GM21367 (cell line): ENCODE results near the gene FNBP1.

Source experiments
- ATAC-seq: cut with Tn5 transposase; IDR thresholded peaks from one replicate; pipeline ENCODE4 v1.9.1; 2021; ENCODE audit not compliant: unreplicated experiment

Gene FNBP1

DNA sequence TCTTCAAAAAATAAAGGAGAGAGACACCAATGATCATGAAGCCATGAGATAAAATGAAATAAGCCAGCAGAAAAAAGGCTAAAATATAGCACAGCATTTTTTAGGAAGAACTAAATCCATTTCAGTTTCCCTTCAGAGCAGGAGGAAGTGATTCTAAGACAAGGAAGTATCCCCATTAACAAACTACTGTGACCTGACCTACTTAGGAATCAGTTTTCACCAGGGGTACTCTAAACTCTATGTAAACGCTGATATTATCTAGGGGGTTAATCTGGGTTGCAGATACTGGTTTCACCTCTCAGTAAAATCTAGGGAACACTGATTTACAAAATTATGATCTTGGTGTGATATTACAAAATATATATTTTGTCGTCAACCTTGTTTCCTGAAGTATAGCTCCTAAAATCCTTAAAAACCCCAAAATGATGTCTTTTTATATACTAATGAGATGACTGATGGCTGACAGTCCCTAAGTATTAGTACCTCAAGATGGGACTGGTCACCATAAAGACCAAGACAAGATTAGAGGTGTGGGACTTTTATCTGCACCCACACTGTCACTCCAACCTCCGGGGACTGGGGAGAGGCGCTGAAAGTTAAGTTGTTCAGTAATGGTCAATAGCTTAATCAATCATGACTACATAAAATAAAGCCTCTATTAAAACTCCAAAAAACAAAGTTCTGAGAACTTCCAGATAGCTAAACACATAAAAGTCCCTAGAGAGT lies 2.9 kb upstream of the FNBP1 start:
- no peak for ATAC-seq

DNA sequence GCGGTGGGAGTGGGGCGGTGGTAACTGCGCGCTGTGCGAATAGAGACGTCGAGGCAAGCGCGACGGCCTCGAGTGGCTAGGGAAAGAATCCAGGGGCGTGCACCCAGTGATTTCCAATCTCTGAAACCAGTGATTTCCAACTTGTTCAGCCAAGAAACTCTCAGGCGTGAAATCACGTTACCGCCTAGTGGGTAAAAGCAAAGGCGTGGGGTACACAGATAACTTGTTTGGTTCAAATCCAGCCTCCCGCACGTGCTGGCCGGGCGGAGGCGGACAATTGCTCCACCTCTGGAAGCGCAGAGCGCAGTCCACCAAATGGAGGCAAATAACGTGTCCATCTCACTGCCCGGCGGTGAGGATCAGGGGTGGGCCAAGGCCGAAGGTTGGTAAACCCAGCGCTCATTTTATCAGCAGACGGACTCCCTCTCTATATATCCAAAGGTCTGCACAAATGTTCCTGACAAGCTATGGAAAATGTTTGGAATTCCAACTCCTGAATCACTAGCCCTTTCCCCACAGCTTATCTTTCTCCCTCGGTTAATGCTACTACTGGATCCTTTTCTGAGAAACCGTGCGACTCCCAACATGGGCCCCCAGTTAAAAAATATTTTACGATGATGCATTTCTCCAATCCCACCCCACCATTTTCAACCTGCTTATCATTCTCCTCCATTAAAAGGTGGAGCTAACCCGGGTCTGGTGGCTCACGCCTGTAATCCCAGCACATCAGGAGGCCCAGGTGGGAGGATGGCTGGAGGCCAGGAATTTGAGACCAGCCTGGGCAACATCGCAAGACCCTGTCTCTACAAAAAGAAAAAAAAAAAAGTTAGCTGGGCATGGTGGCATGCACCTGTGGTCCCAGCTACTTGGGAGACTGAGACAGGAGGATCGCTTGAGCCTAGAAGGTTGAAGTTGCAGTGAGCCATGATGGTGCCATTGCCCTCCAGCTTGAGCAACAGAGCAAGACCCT lies 950 bp upstream of the FNBP1 start:
- no peak for ATAC-seq

DNA sequence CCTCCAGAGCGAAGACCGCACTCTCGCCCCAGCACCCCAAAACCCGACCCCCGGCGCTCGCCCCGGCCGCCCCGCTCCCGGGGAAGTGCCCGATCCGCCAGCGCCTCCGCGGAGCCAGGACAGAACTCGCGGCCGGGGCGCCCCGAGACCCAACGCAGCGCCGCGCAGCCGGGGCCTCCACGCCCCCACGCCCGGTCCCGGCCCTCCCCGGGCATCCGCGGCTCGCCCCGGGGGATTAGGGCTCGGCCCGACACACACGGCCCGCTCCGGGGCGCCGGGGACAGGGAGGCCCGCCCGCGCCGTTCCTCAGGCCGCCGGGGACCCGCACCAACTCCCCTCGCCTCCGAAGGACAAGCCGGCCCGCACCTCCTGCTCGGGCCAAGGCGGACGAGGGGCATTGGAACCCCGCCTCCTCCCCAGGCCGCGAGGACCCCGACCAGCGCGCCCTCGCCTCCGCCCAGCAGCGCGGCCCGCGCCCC lies 544 bp downstream of the FNBP1 start:
- no peak for ATAC-seq

DNA sequence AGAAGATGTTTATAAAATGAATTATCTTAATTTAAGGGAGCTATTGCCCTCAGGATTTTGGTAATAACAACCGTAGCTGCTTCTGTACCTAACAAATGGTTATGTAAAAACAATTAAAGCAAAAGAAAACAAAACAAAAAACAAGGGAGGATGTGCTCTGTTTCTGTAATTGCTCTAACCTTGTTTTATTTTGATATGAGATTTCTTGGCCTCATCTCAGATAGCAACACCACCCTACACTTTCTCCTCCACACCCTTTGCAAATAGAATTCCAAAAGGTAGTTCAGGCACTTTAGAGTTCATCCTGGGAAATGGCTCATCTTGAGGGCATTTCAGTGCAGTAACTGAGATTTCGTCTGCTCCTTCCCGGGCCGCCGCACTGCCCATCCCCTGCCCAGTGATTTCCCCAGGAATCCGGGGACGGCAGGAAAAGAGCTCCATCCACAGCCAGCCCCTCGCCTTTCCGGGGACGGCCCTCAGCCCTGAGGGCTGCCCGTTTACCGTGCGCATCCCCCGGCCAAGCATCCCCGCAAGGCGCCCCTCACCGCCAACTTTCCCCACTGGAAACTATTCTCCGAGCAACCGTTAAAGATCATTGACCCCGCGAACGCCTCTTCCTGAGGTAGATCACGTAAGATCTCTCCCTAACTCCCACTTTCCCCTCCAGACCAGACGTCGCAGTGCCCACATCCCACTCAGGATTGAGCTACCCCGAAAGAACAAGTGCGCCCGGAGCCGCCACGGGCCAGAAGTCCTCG lies 1.2 kb downstream of the FNBP1 start:
- ATAC-seq: no peak

DNA sequence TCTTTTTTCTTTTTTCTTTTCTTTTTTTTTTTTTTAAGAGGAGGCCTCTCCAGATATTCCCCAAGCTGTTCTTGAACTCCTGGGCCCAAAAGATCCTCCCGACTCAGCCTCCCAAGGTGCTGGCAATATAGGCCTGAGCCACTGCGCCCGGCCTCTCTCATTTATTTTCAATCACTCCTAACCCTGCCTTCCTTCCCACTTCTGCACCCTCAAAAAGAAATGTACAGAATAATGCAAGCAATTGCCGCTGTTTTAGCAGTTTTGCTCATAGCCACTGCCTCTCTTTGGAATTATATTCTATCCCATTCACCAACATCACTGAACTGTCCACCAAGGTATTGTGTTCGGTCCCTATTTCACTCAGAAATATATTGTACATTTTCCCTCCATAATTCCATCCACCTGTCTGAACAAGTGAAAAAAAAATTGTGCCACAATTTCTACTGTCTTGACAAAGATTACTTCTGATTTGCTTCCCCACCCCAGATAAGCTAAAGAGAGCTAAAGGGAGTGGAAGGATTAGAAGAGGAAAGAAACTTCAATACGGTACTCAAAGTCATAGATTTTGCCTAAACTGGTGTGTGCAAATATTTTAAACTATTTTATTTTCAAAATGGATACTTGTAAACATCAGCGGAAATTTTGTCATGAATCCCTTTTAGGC lies 1.9 kb downstream of the FNBP1 start:
- ATAC-seq: no peak

DNA sequence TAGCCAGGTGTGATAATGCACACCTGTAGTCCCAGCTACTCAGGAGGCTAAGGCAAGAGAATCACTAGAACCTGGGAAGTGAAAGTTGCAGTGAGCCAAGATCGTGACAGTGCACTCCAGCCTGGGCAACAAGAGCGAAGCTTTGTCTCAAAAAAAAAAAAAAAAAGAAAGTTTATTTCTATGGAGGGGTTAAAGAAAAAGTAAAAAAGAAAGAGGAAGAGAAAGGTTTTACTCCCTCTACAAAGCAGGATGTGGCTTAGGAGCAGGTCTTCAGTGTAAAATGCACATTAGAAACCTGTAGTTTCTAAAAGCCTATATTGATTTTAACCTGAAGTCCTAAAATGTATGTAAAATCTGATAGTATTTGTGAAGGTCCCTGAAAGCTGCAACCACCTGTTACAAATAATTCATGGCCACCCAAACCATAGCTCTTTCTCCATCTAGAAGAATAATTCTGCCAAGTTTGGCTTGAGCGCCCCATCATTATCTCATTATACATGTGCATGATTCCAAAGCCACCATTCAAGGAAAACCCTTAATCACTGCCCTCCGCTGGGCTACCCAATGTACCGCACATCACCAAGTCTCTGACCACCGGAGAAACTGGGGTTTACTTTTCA lies 3.4 kb downstream of the FNBP1 start:
- no peak for ATAC-seq

DNA sequence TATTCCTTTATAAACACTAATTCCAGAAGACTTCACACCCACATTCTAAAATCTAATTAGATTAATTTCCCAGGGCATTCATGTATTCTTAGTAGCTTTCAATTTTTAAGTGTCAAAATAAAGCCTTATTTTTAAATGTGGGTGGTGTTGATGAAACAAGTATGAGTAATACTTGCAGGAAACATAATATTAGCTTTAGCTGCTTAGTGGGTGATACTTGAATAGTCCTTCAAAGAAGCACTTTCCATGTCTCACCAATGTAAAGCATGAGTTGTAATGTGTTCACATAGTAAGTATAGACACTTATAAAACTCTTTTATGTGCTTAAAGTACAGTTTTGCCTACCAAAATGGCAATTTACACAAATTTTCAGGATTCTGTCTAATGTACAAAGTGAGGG lies 6.9 kb downstream of the FNBP1 start:
- ATAC-seq: no peak

DNA sequence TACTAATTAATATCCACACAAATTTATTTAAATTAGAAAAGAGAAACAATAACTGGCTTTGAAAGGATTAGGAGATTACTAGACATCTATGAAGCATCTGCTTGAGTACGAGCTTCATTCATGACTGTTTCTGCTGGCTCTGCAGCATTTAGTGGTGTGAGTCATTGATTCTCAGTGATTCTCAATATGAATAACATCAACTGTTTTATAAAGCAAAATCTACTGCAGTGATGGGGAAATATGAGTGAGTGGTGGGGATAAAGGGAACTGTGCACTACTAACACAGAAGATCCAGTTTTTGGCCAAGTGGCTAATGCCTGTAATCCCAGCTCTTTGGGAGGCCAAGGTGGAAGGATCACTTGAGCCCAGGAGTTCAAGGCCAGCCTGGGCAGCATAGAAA lies 8.4 kb downstream of the FNBP1 start:
- ATAC-seq: no peak

DNA sequence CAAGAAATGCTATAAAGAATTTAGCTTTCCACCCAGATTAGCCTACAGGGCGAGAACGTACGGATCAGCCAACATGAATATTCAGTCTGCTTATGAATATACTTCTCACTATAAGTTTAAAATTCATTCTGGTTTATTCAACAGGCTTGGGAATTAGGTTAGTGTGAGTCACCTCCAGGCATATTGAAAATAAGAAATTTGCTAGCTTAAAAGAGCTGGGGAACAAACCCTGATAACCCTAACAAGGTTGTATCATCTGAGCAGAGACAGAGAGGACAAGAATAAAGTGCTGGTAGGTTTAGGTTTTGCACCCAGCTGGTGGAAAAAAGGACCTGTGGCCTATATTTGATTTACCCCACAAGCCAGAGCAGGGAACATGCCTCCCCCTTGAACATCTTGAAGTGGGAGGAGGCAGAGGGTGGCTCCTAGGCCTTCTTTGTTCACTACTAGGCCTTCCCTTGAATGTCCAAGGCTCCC lies 12.3 kb downstream of the FNBP1 start:
- no peak for ATAC-seq

DNA sequence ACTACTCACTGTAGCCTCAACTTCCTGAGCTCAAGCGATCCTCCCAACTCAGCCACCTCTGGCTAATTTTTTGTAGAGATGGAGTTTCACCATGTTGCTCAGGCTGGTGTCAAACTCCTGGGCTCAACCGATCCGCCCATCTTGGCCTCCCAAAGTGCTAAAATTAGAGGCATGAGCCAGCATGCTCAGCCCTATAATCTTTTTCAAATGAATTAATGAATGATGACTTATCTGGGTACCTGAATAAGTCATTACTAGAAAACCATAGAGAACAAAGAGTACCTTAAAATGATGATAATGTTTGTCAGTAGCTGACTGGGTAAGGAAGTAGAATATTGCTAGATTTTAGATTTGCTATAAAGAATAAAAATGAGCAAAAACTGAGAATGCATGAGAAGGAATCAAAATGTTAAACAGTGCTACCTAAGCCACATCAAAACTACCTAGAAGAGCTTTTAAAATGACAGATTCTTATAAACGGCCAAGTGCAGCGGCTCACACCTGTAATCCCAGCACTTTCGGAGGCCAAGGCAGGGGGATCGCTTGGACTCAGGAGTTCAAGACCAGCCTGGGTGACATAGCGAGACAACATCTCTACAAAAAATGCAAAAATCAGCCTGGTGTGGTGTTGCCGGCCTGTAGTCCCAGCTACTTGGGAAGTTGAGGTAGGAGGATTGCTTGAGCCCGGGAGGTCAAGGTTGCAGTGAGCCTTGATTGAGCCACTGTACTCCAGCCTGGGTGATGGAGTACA lies 13.6 kb downstream of the FNBP1 start:
- no peak for ATAC-seq

DNA sequence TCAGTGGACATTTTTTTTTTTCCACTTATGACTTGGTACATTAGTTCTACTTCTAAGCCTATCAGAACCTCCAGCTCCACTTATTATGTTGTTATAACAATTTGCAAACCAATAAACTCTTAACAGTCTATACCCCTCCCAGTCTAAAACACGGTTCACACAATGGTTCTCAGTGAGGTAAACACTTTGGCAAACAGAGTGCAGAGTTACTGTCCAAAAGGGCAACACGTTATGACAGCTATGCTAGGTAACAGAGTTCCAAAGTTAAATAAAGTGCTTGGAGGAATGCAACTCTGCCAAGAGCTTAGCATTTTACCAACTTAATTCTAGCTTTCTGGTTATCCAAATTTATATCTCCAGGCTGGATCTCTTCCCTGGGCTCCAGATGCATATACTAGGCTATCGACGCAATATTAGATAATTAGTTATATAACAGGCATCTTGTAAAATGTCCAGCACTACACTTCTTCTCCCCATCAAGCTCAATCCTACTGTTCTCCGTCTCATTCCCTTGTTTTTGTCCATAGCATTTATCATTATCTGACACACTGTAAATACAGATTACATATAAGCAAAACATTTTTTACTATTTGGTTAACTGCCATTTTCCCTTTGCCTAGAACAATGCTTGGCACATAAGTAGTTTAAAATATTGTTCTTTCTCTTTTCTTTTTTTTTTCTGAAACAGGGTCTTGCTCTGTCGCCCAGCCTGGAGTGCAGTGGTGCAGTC lies 14.3 kb downstream of the FNBP1 start:
- no peak for ATAC-seq

DNA sequence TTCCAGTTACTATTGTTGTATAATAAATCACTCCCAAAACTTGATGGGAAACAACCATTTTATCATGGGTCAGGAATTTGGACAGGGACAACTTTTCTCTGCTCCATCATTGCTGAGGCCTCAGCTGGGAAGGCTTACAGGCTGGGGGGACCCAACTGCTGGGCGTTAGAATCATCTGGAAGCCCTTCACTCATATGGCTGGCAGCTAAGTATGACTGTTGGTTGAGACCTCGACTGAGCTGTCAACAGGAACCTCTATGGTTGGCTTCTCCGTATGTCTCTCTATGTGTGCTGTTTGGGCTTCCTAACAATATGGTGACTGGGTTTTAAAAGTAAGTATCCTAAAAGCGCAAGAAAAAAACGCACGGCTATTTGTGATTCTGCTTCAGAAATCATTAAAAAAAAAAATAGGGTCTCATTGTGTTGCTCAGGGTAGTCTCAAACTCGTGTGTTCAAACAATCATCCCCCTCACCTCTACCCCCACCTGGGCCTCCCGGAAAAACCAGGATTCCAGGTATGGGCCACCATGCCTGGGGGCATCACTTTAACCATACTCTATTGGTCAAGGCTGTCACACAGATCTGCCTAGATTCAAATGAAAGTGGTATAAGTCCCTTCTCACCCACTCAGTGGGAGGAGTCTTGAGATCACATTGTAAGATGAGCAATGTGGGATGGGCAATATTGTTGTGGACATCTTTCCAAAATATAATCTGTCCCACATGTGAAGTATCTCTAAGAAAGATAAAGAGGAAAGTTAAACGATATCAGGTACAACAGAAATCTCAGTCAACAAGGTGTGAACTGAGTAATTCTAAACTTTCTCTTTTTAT lies 15.2 kb downstream of the FNBP1 start:
- no peak for ATAC-seq

DNA sequence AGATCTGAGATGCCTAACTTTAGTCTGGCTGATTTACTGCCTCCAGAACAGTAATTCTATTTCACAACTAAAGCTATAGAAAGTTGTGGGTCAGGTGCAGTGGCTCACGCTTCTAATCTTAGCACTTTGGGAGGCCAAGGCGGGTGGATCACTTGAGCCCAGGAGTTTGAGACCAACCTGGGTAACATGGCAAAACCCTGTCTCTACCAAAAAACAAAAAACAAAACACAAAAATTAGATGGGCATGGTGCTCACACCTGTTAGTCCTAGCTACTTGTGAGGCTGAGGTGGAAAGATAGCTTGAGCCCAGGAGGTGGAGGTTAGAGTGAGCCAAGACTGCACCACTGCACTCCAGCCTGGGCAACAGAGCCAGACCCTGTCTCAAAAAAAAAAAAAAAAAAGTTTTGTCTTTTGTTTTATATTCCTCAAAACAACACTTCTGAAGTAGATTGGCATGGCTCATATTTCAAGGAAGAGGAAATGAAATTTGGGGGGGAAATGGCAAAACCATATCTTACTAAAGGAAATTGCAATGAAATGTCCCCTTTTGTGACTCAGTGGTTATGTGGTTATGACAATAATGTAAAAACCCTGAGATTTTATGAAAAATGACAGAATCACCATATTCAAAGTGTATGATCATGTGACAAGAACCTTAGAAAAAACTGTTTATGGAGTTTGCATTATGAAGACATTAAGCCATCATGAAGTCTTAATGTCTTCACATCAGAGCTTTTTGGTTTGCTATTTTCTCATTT lies 16.2 kb downstream of the FNBP1 start:
- ATAC-seq: no peak

DNA sequence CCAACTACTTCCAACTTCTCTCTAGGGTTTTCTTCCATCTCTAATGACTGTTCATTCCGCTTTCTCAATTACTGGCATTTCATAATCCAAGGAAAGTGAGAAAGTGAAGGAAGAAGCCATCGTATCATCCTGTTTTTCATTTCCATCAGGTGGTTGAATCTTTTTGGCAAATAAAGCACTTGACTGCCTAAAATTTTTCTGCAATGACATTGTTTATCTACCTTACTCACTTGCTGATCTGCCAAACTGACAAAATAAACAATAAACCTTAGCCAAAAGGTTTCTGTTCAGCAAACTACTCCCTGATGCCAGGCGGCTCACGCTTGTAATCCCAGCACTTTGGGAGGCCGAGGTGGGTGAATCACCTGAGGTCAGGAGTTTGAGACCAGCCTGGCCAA lies 18.4 kb downstream of the FNBP1 start:
- ATAC-seq: no peak

DNA sequence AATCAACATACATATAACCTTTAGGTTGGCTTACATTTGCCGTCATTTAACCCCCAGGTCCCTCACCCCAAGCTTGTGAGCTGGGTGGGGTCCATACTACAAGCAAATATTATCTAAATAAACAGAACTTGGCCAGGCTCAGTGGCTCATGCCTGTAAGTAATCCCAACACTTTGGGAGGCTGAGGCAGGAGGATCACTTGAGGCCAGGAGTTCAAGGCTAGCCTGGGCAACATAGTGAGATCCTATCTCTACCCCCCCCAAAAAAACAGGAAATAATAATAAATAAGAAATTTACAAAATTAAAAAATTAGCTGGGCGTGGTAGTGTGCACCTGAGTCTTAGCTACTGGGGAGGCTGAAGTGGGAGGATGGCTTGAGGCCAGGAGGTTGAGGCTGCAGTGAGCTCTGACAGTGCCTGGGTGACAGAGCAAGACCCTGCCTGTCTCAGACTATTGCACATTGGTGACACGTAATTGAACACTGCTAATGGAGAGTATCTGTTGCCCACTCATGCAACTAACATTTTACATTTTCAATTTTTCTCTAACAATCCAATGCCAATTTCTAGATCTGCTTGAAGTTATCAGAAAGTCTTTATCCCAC lies 18.9 kb downstream of the FNBP1 start:
- ATAC-seq: no peak

DNA sequence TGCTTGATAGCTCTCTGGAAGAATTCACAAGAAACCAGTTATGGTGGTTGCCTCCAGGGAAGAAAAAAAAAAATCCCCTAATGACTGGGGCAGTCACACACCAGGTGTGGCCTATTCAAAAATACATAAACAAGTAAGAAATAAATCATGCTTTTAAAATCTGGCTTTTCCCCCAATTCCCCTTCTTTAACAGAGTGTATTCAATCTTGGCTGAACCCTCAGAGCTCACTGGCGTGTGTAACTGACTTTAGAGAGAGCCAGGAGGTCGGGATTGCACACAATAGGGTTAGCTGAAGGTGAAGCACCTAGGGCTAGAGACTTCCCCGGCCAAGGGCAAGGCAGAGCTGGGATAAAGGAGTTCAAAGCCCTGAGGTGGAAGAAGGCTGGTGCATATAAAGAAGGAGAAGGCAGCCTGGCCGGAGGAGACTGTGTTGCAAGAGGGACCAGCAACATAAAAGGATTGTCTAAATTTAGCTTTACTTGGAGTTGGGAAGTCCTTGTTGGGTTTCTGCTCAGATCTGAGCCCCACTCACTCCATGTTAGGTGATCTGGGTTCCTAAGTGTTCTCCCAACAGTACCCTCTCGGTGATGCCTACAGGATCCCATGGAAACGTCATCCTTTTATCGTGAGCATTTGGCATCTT lies 19.7 kb downstream of the FNBP1 start:
- ATAC-seq: no peak
